Neural progenitor cell (in vitro differentiated cells): Measurements from ENCODE around the gene KCNMA1. TPM values are rescaled to one million over a fixed set of nuclear protein-coding genes. Genes with fewer than 3 reads are reported as not detected.
A peak's percentile ranks its signal among the peaks of the same experiment; 100 is the strongest.

Experiments used
- DNase-seq: peaks from one replicate; pipeline ENCODE4 v3.0.0-alpha.2; 2016; ENCODE audit warnings: low spot score
- H2AFZ ChIP-seq: fragments of 200-600 bp; sonication (generic); replicated peaks from 2 replicates; pipeline ENCODE4 v1.6.1; 2016; ENCODE audit warnings: antibody characterized with exemption
- H3F3A ChIP-seq: fragments of 200-600 bp; sonication (generic); 2 replicates; pipeline ENCODE4 v1.6.1; 2016; ENCODE audit warnings: antibody characterized with exemption, low read depth
- H3K27ac ChIP-seq: fragments of 200-600 bp; sonication (generic); 2 replicates; pipeline ENCODE4 v1.5.1; 2016; ENCODE audit warnings: mild to moderate bottlenecking
- H3K27me3 ChIP-seq: fragments of 200-600 bp; sonication (generic); 2 replicates; pipeline ENCODE4 v1.6.1; 2016; ENCODE audit warnings: mild to moderate bottlenecking, moderate library complexity
- H3K36me3 ChIP-seq: fragments of 200-600 bp; sonication (generic); 2 replicates; pipeline ENCODE4 v1.5.1; 2016
- H3K4me1 ChIP-seq: fragments of 200-600 bp; sonication (generic); 2 replicates; pipeline ENCODE4 v1.6.1; 2016; ENCODE audit warnings: mixed run types
- H3K4me2 ChIP-seq: fragments of 200-600 bp; sonication (generic); 2 replicates; pipeline ENCODE4 v1.6.1; 2016
- H3K4me3 ChIP-seq: fragments of 200-600 bp; sonication (generic); 2 replicates; pipeline ENCODE4 v1.5.1; 2016
- H3K79me2 ChIP-seq: fragments of 200-600 bp; sonication (generic); 2 replicates; pipeline ENCODE4 v1.6.1; 2016; ENCODE audit warnings: low read depth
- H3K9ac ChIP-seq: fragments of 200-600 bp; sonication (generic); 2 replicates; pipeline ENCODE4 v1.6.1; 2016
- H3K9me3 ChIP-seq: fragments of 200-600 bp; sonication (generic); 2 replicates; pipeline ENCODE4 v1.5.1; 2016; ENCODE audit warnings: low read depth
- H4K20me1 ChIP-seq: fragments of 200-600 bp; sonication (generic); 2 replicates; pipeline ENCODE4 v1.6.1; 2016; ENCODE audit warnings: low read depth
- H3K27ac Mint-ChIP-seq: 3 replicates; pipeline ENCODE4 v1.8.0; 2021; ENCODE audit warnings: mixed read lengths
- H3K27me3 Mint-ChIP-seq: 2 replicates; pipeline ENCODE4 v1.8.0; 2022; ENCODE audit warnings: low read depth, mild to moderate bottlenecking, inconsistent platforms, moderate library complexity, mixed read lengths; ENCODE audit not compliant: insufficient read depth
- H3K36me3 Mint-ChIP-seq: 3 replicates; pipeline ENCODE4 v1.8.0; 2021; ENCODE audit warnings: mixed read lengths
- H3K4me1 Mint-ChIP-seq: 3 replicates; pipeline ENCODE4 v1.8.0; 2021; ENCODE audit warnings: mixed read lengths
- H3K4me3 Mint-ChIP-seq: 3 replicates; pipeline ENCODE4 v1.8.0; 2021; ENCODE audit warnings: mild to moderate bottlenecking, moderate library complexity, mixed read lengths
- H3K9me3 Mint-ChIP-seq: 3 replicates; pipeline ENCODE4 v1.8.0; 2020; ENCODE audit warnings: mixed read lengths
- CTCF ChIP-seq: fragments of 200-600 bp; sonication (generic); IDR thresholded peaks from 2 replicates; pipeline ENCODE4 v1.5.1; 2017; ENCODE audit warnings: antibody characterized with exemption, mild to moderate bottlenecking
- EZH2 ChIP-seq: fragments of 200-600 bp; sonication (generic); IDR thresholded peaks from 2 replicates; pipeline ENCODE4 v1.6.1; 2017; ENCODE audit warnings: antibody characterized with exemption, mild to moderate bottlenecking, moderate library complexity
- EZH2phosphoT487 ChIP-seq: fragments of 200-600 bp; sonication (generic); IDR thresholded peaks from 2 replicates; pipeline ENCODE4 v1.6.1; 2017; ENCODE audit warnings: antibody characterized with exemption
- total RNA-seq: library from RNA; depleted of rRNA; stranded (reverse); fragments of >200 nt; gene quantifications from 2 replicates; pipeline ENCODE4 v1.2.3, GENCODE V29; 2015; ENCODE audit warnings: low replicate concordance

Gene KCNMA1
- total RNA-seq, 1 donor from 2014 or later, result 2.4 TPM

DNA sequence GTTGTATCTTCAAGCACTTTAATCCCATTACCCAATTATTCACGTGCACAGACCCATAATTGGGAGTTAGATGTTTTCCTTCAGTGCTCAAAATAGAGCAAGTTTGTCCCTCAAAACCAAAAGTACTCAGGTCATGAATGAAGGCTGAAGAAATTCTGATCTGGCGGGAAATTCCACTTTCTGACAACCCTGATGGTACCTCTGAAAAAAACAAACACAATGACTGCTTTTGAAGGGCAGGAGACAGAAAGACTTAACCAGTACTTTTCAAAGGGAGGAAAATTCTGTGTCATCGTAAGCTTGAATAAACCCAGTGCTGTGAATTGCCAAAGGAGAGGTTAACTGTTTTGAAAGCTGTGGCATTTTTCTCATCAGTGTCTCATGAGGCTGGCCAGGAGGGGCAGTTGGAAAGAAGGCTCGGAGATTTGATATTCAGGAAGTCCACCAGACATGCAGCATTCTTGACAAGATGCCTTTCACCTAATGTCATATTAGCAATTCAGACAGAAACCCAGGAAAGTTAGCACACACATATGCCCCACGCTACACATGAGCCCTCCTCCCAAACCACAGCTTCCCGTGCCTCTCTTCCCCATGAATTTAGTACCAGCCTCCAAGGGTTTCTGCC lies 347.0 kb downstream of the KCNMA1 start:
- Mint-ChIP-seq H3K4me3 (no peak overlapping the region), H3K27ac (no peak overlapping the region), H3K9me3 (no peaks in the 10 kb centered on the region), H3K27me3 (peaks cover 2% of the 10 kb centered on the region), H3K4me1 (peaks cover 74% of the 10 kb centered on the region), H3K36me3 (no peaks in the 10 kb centered on the region)
- no peak overlapping the region for H3K4me3 ChIP-seq
- no peak overlapping the region for H3K27ac ChIP-seq
- no peaks in the 10 kb centered on the region for H3K79me2 ChIP-seq
- H2AFZ ChIP-seq, result no peak overlapping the region
- no peak for DNase-seq
- H4K20me1 ChIP-seq, result no peaks in the 10 kb centered on the region
- H3K4me2 ChIP-seq, result peak overlapping the region; percentile 3
- no peak overlapping the region for H3K9ac ChIP-seq
- peaks cover 8% of the 10 kb centered on the region for H3F3A ChIP-seq
- no peak for TF ChIP-seq EZH2phosphoT487
- TF ChIP-seq CTCF, result no peak
- no peak for TF ChIP-seq EZH2
- H3K4me1 ChIP-seq, result peaks cover 42% of the 10 kb centered on the region
- H3K36me3 ChIP-seq, result no peaks in the 10 kb centered on the region
- no peaks in the 10 kb centered on the region for H3K9me3 ChIP-seq
- H3K27me3 ChIP-seq, result no peaks in the 10 kb centered on the region

- Histone ChIP-seq H3K4me3 (no peak overlapping the region), H3K79me2 (no peaks in the 10 kb centered on the region), H3K9ac (no peak overlapping the region), H2AFZ (no peak overlapping the region), H4K20me1 (no peaks in the 10 kb centered on the region), H3F3A (peaks cover 8% of the 10 kb centered on the region), H3K4me2 (no peak overlapping the region), H3K27me3 (no peaks in the 10 kb centered on the region), H3K36me3 (no peaks in the 10 kb centered on the region), H3K4me1 (peaks cover 42% of the 10 kb centered on the region), H3K27ac (no peak overlapping the region), H3K9me3 (no peaks in the 10 kb centered on the region)
- no peak for TF ChIP-seq CTCF
- TF ChIP-seq EZH2phosphoT487, result no peak
- TF ChIP-seq EZH2, result no peak
- H3K36me3 Mint-ChIP-seq, result no peaks in the 10 kb centered on the region
- DNase-seq, result no peak
- H3K27ac Mint-ChIP-seq, result no peak overlapping the region
- H3K9me3 Mint-ChIP-seq, result no peaks in the 10 kb centered on the region
- H3K4me3 Mint-ChIP-seq, result no peak overlapping the region
- peaks cover 74% of the 10 kb centered on the region for H3K4me1 Mint-ChIP-seq
- H3K27me3 Mint-ChIP-seq, result peaks cover under 1% of the 10 kb centered on the region
Observed at GRCh38 chr10:77289790-77290189, 347.8 kb downstream of the KCNMA1 start.

GRCh38 chr10:77289027-77289501 lies 348.5 kb downstream of the KCNMA1 start:
- H3F3A ChIP-seq, result peaks cover 7% of the 10 kb centered on the region
- H3K9me3 Mint-ChIP-seq, result no peaks in the 10 kb centered on the region
- no peak overlapping the region for H3K4me2 ChIP-seq
- H3K4me3 Mint-ChIP-seq, result no peak overlapping the region
- no peaks in the 10 kb centered on the region for H3K9me3 ChIP-seq
- H3K9ac ChIP-seq, result no peak overlapping the region
- no peaks in the 10 kb centered on the region for H3K36me3 Mint-ChIP-seq
- H3K27ac Mint-ChIP-seq, result no peak overlapping the region
- no peaks in the 10 kb centered on the region for H4K20me1 ChIP-seq
- no peak overlapping the region for H3K4me3 ChIP-seq
- no peaks in the 10 kb centered on the region for H3K27me3 ChIP-seq
- no peaks in the 10 kb centered on the region for H3K79me2 ChIP-seq
- H3K4me1 Mint-ChIP-seq, result peaks cover 71% of the 10 kb centered on the region
- peaks cover 40% of the 10 kb centered on the region for H3K4me1 ChIP-seq
- no peaks in the 10 kb centered on the region for H3K27me3 Mint-ChIP-seq
- no peak overlapping the region for H2AFZ ChIP-seq
- DNase-seq, result peak; percentile 13
- no peak overlapping the region for H3K27ac ChIP-seq
- H3K36me3 ChIP-seq, result no peaks in the 10 kb centered on the region
- no peak for TF ChIP-seq EZH2phosphoT487
- TF ChIP-seq EZH2, result no peak

- peaks cover 5% of the 10 kb centered on the region for H3K27me3 Mint-ChIP-seq
Observed at GRCh38 chr10:77287647-77288120, 349.9 kb downstream of the KCNMA1 start.

More at GRCh38 chr10:77287647-77288120, 349.9 kb downstream of the KCNMA1 start:
- Histone ChIP-seq H3F3A (no peaks in the 10 kb centered on the region), H3K36me3 (no peaks in the 10 kb centered on the region), H3K4me1 (peaks cover 30% of the 10 kb centered on the region), H3K9me3 (no peaks in the 10 kb centered on the region), H3K79me2 (no peaks in the 10 kb centered on the region), H3K9ac (no peak overlapping the region), H3K4me2 (no peak overlapping the region), H3K27ac (no peak overlapping the region), H4K20me1 (no peaks in the 10 kb centered on the region), H2AFZ (no peak overlapping the region), H3K4me3 (no peak overlapping the region), H3K27me3 (no peaks in the 10 kb centered on the region)
- H3K4me3 Mint-ChIP-seq, result peak overlapping the region; percentile 9
- peak overlapping the region; percentile 67 for H3K27ac Mint-ChIP-seq
- no peaks in the 10 kb centered on the region for H3K36me3 Mint-ChIP-seq
- no peaks in the 10 kb centered on the region for H3K9me3 Mint-ChIP-seq
- DNase-seq, result no peak
- TF ChIP-seq CTCF (no peak), EZH2phosphoT487 (no peak), EZH2 (no peak)
- H3K4me1 Mint-ChIP-seq, result peaks cover 61% of the 10 kb centered on the region
